ENCODE data around the gene BCL10. TPM values are rescaled to one million over a fixed set of nuclear protein-coding genes. Genes with fewer than 3 reads are reported as not detected.

The BCL10 gene
- polyA plus RNA-seq, 1 donor from 2014 or later: 47.0 TPM

GRCh38 chr1:85311818-85312217, 35.4 kb upstream of the BCL10 start:
- Mint-ChIP-seq H3K4me1 (peaks cover 4 to 12% (median 12%) of the 10 kb centered on the region in 3 donors), H3K4me3 (no peak overlapping the region), H3K27me3 (peaks cover 5% of the 10 kb centered on the region), H3K27ac (peak overlapping the region in 1 of 3 donors; percentile 75), H3K36me3 (peaks cover 6% of the 10 kb centered on the region), H3K9me3 (no peaks in the 10 kb centered on the region)

GRCh38 chr1:85308833-85309350, 32.5 kb upstream of the BCL10 start:
- H3K4me3 Mint-ChIP-seq: peak overlapping the region in 2 of 4 donors; percentile 89 to 92
- peaks cover 5% of the 10 kb centered on the region for H3K27me3 Mint-ChIP-seq

GRCh38 chr1:85307987-85308832, 31.8 kb upstream of the BCL10 start:
- H3K27ac Mint-ChIP-seq: peak overlapping the region in 1 of 3 donors; percentile 79
- H3K4me3 Mint-ChIP-seq: peak overlapping the region; percentile 5 to 92 (median 75)
- no peaks in the 10 kb centered on the region for H3K9me3 Mint-ChIP-seq
- no peaks in the 10 kb centered on the region for H3K36me3 Mint-ChIP-seq
- H3K4me1 Mint-ChIP-seq: peaks cover 9 to 12% (median 12%) of the 10 kb centered on the region in 3 donors
- H3K27me3 Mint-ChIP-seq: peaks cover 5% of the 10 kb centered on the region

More at GRCh38 chr1:85308833-85309350, 32.5 kb upstream of the BCL10 start:
- Mint-ChIP-seq H3K27ac (no peak overlapping the region), H3K9me3 (no peaks in the 10 kb centered on the region), H3K4me1 (peaks cover 9 to 12% (median 12%) of the 10 kb centered on the region in 3 donors), H3K36me3 (no peaks in the 10 kb centered on the region)

- H3K27ac Mint-ChIP-seq: no peak overlapping the region
- no peaks in the 10 kb centered on the region for H3K9me3 Mint-ChIP-seq
- peaks cover 3% of the 10 kb centered on the region for H3K27me3 Mint-ChIP-seq
- peaks cover 12% of the 10 kb centered on the region for H3K36me3 Mint-ChIP-seq
- H3K4me1 Mint-ChIP-seq: peaks cover 8 to 10% (median 9%) of the 10 kb centered on the region in 3 donors
- no peak overlapping the region for H3K4me3 Mint-ChIP-seq
These were observed 29.8 kb upstream of the BCL10 start for GRCh38 chr1:85306236-85306635.

- H3K27me3 Mint-ChIP-seq: no peaks in the 10 kb centered on the region
- no peak overlapping the region for H3K27ac Mint-ChIP-seq
- no peaks in the 10 kb centered on the region for H3K9me3 Mint-ChIP-seq
- no peak overlapping the region for H3K4me3 Mint-ChIP-seq
- H3K4me1 Mint-ChIP-seq: peaks cover 8 to 11% (median 9%) of the 10 kb centered on the region in 3 donors
- H3K36me3 Mint-ChIP-seq: peaks cover 12% of the 10 kb centered on the region
These were observed 27.2 kb upstream of the BCL10 start for GRCh38 chr1:85303440-85304162.

- Mint-ChIP-seq H3K9me3 (no peaks in the 10 kb centered on the region), H3K27ac (peak overlapping the region in 1 of 3 donors; percentile 42), H3K36me3 (peaks cover 12% of the 10 kb centered on the region), H3K4me3 (no peak overlapping the region), H3K4me1 (peaks cover 21 to 29% (median 21%) of the 10 kb centered on the region in 3 donors), H3K27me3 (no peaks in the 10 kb centered on the region)
These were observed 23.7 kb upstream of the BCL10 start for GRCh38 chr1:85300140-85300539.

- no peaks in the 10 kb centered on the region for H3K27me3 Mint-ChIP-seq
- peak overlapping the region in 2 of 3 donors; percentile 48 to 91 for H3K27ac Mint-ChIP-seq
- peaks cover 12% of the 10 kb centered on the region for H3K36me3 Mint-ChIP-seq
- H3K4me3 Mint-ChIP-seq: peak overlapping the region in 3 of 4 donors; percentile 37 to 80 (median 42)
- H3K4me1 Mint-ChIP-seq: peaks cover 16 to 35% (median 21%) of the 10 kb centered on the region in 3 donors
- no peaks in the 10 kb centered on the region for H3K9me3 Mint-ChIP-seq
These were observed 21.6 kb upstream of the BCL10 start for GRCh38 chr1:85297855-85298629.

GRCh38 chr1:85297538-85297854, 21.1 kb upstream of the BCL10 start:
- H3K27me3 Mint-ChIP-seq: no peaks in the 10 kb centered on the region
- H3K36me3 Mint-ChIP-seq: peaks cover 8% of the 10 kb centered on the region
- H3K4me1 Mint-ChIP-seq: peaks cover 16 to 38% (median 18%) of the 10 kb centered on the region in 3 donors
- peak overlapping the region in 2 of 3 donors; percentile 48 to 91 for H3K27ac Mint-ChIP-seq
- peak overlapping the region in 3 of 4 donors; percentile 37 to 80 (median 42) for H3K4me3 Mint-ChIP-seq
- H3K9me3 Mint-ChIP-seq: no peaks in the 10 kb centered on the region

- no peaks in the 10 kb centered on the region for H3K9me3 Mint-ChIP-seq
- no peaks in the 10 kb centered on the region for H3K27me3 Mint-ChIP-seq
- peak overlapping the region in 2 of 4 donors; percentile 1 to 23 for H3K4me3 Mint-ChIP-seq
- H3K36me3 Mint-ChIP-seq: peaks cover 5% of the 10 kb centered on the region
- H3K4me1 Mint-ChIP-seq: peaks cover 16 to 42% (median 20%) of the 10 kb centered on the region in 3 donors
- peak overlapping the region in 1 of 3 donors; percentile 48 for H3K27ac Mint-ChIP-seq
These were observed 20.5 kb upstream of the BCL10 start for GRCh38 chr1:85296980-85297379.

- H3K27ac Mint-ChIP-seq: peak overlapping the region in 1 of 3 donors; percentile 51
- peaks cover 1% of the 10 kb centered on the region for H3K36me3 Mint-ChIP-seq
- H3K9me3 Mint-ChIP-seq: no peaks in the 10 kb centered on the region
- H3K4me3 Mint-ChIP-seq: no peak overlapping the region
- no peaks in the 10 kb centered on the region for H3K27me3 Mint-ChIP-seq
- peaks cover 20 to 56% (median 22%) of the 10 kb centered on the region in 3 donors for H3K4me1 Mint-ChIP-seq
These were observed 19.2 kb upstream of the BCL10 start for GRCh38 chr1:85295654-85296053.

GRCh38 chr1:85295006-85295431, 18.6 kb upstream of the BCL10 start:
- Mint-ChIP-seq H3K4me1 (peaks cover 25 to 61% (median 29%) of the 10 kb centered on the region in 3 donors), H3K27ac (peak overlapping the region in 1 of 3 donors; percentile 51), H3K4me3 (no peak overlapping the region), H3K36me3 (peaks cover 1% of the 10 kb centered on the region), H3K9me3 (no peaks in the 10 kb centered on the region), H3K27me3 (no peaks in the 10 kb centered on the region)

GRCh38 chr1:85290826-85291225, 14.4 kb upstream of the BCL10 start:
- Mint-ChIP-seq H3K36me3 (peaks cover 5% of the 10 kb centered on the region), H3K27ac (peak overlapping the region; percentile 30 to 91 (median 88)), H3K9me3 (no peaks in the 10 kb centered on the region), H3K4me3 (peak overlapping the region in 1 of 4 donors; percentile 88), H3K4me1 (peaks cover 14 to 50% (median 20%) of the 10 kb centered on the region in 3 donors), H3K27me3 (no peaks in the 10 kb centered on the region)

GRCh38 chr1:85289848-85290335, 13.5 kb upstream of the BCL10 start:
- peak overlapping the region; percentile 12 to 99 (median 91) for H3K27ac Mint-ChIP-seq

More at GRCh38 chr1:85289848-85290335, 13.5 kb upstream of the BCL10 start:
- H3K27me3 Mint-ChIP-seq: no peaks in the 10 kb centered on the region
- H3K4me3 Mint-ChIP-seq: peak overlapping the region in 3 of 4 donors; percentile 69 to 91 (median 88)
- H3K36me3 Mint-ChIP-seq: peaks cover 5% of the 10 kb centered on the region
- no peaks in the 10 kb centered on the region for H3K9me3 Mint-ChIP-seq
- H3K4me1 Mint-ChIP-seq: peaks cover 14 to 45% (median 20%) of the 10 kb centered on the region in 3 donors
